Putamen (tissue), 1 donor: ENCODE data around the gene RBBP4.
"Not testable (repeated sequence)": the region's sequence is repeated elsewhere in the genome, so short reads cannot be mapped to it uniquely, and the experiment has no call there.

ENCODE experiments used
- DNase-seq: peaks from one replicate; pipeline ENCODE4 v3.0.0-alpha.2; 2016; ENCODE audit warnings: low spot score

RBBP4 gene

DNA sequence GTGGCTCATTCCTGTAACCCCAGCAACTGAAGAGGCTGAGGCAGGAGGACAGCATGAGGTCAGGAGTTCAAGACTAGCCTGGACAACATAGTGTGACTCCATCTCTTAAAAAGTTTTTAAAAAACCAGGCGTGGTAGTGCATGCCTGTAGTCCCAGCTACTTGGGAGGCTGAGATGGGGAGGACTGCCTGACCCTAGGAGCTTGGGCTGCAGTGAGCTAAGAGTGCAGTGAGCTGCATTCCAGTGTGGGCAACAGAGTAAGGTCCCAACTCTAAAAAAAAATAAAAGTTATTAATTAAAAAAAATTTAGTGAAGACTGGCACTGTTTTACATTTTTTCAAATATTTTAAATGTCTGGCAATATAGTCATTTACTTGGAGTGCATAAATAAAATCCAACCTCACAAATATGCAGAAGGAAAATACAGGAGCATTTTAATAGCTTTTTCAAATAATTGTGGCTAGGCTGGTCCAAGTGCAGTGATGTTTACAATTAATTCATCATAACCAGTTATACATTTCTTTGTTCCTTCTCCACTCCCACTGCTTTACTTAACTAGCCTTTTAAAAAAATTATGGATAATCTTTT lies 11.4 kb upstream of the RBBP4 start:
- DNase-seq, result no peak

DNA sequence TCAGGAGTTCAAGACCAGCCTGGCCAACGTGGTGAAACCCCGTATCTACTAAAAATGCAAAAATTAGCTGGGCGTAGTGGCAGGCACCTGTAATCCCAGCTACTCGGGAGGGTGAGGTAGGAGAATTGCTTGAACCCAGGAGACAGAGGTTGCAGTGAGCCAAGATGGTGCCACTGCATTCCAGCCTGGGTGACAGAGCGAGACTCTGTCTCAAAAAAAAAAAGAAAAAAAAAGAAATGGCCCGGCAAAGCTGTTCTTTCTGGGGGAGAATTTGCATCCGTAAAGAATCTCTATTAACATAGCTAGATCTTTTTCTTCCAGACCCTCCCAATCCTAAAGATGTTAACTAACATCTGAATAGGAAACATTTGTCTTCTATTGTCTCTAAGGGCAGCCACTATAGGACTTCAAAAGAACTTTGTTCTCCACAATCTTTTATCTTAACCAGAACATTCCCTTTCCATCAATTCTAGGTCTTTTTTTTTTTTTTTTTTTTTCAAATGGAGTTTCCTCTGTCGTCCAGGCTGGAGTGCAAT lies 8.6 kb upstream of the RBBP4 start:
- DNase-seq, result not testable (repeated sequence)

DNA sequence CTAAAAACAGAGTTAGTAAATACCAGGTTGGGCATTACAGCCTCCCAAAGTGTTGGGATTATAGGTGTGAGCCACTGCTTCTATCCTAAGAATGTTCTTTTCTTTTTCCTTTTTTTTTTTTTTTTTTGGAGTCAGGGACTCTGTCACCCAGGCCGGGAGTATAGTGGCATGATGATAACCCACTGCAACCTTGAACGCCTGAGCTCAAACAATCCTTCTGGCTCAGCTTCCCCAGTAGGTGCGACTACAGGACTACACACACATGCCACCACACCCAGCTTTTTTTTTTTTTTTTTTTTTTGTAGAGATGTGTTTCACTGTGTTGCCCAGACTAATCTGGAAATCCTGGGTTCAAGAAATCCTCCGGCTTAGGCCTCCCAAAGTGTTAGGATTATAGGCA lies 6.6 kb upstream of the RBBP4 start:
- DNase-seq, result no peak

- no peak for DNase-seq
Measured at GRCh38 chr1:32647308-32648134, 3.5 kb upstream of the RBBP4 start.

- DNase-seq, result peak; percentile 95
Measured at GRCh38 chr1:32650248-32650751, 708 bp upstream of the RBBP4 start, which contains the start of gene ZBTB8OS. TSS of gene ZBTB8OS (minus strand) at chr1:32650550. CDS start at chr1:32650529, 21 bp downstream.

- DNase-seq, result no peak
Measured at GRCh38 chr1:32651461-32652073, 559 bp downstream of the RBBP4 start.

- DNase-seq, result no peak
Measured at GRCh38 chr1:32652244-32652962, 1.4 kb downstream of the RBBP4 start.

DNA sequence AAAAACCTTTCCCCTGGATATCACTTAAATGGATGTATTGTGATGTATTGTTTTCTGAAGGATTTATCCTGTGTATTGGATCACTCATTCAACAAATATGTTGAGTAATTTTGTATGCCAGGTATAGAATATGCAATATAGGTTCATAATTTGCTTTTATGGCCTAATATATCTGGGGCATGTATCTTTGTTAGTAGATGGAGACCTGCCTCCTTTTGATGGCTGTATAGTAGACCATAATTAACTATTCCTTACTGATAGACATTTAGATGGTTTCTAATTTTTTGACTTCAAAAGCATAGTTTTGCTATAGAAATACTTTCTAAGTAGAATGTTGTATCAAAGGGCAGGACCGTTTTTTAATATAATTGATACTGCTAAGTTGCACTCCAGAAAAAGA lies 8.6 kb downstream of the RBBP4 start:
- DNase-seq, result no peak

- no peak for DNase-seq
Measured at GRCh38 chr1:32665915-32666314, 14.9 kb downstream of the RBBP4 start.

DNA sequence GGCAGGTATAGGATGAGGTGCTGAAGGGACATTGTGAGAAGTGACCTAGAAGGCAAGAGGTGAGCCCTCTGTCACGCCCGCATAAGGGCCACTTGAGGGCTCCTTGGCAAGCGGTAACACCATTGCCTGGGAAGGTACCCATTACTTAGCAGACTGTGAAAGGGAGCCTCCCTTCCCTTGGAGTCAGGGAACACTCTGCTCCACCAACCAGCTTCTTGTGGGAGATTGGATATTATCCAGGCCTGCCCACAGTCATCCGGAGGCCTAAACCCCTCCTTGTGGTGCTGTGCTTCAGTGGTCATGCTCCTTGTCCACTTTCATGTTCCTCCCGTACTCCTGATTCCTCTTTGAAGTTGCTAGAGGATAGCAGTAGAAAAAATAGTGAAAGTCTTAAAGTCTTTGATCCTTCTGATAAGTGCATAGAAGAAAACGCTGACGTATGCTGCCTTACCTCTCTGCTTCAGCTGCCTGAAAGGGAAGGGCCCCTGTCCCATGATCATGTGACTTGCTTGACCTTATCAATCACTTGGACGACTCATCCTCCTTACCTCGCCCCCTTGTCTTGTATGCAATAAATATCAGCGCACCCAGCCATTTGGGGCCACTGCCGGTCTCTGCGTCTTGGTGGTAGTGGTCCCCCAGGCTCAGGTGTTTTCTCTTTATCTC lies 16.0 kb downstream of the RBBP4 start:
- DNase-seq, result no peak

DNA sequence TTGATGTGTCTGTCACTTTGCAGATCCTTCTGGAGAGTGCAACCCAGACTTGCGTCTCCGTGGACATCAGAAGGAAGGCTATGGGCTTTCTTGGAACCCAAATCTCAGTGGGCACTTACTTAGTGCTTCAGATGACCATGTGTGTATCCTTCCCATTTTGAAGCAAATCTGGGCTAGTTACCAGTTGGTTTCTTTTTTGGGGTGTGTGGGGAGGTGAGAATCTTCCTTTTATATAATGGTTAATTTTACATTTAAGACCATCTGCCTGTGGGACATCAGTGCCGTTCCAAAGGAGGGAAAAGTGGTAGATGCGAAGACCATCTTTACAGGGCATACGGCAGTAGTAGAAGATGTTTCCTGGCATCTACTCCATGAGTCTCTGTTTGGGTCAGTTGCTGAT lies 17.7 kb downstream of the RBBP4 start:
- not testable (repeated sequence) for DNase-seq

- no peak for DNase-seq
Measured at GRCh38 chr1:32676945-32677344, 25.9 kb downstream of the RBBP4 start.

DNA sequence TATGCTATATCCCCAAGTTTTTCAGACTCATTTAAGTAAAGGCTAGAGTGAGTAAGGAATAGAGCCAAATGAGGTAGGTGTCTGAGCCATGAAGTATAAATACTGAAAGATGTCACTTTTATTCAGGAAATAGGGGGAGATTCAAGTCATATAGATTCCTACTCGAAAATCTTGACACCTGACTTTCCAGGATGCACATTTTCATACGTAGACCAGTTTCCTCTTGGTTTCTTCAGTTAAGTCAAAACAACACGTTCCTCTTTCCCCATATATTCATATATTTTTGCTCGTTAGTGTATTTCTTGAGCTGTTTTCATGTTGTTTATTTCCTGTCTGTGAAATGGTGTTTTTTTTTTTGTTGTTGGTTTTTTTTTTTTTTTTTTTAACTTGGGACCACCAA lies 29.0 kb downstream of the RBBP4 start:
- DNase-seq, result not testable (repeated sequence)

- no peak for DNase-seq
Measured at GRCh38 chr1:32680642-32681041, 29.6 kb downstream of the RBBP4 start.

DNA sequence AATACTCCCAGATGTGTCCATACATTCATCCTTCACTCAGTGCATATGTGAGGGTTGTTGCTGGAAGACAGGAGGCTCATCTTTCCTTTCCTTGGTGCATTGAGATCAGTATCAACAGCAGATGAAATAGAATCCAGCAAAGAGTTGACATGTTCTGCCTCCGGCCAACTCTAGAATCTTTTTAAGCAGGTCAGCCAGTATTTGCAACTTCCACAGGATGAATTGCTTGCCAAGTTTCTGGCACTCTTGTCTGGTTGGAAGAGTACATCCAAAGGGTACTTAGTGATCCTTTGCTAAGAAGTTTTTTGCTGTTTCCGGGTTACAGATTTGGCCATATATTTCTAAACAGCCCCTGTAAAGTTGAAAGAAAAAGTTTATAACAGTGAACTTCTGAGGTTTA lies 30.5 kb downstream of the RBBP4 start:
- no peak for DNase-seq

DNA sequence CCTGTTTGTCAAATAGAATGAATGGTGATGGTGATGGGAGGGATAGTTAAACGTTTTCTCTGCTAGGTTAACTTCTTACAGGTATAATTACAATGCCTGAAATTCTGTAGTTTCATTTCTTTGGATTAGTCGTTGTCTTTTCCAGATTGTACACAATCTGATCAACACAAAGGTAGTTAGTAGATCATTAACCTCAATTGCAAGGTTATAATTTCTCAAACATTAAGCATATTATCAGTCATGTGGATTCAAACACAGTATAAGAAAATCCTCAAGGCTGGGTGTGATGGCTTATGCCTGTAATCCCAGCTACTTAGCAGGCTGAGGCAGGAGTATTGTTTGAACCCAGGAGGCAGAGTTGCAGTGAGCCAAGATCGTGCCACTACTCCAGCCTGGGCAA lies 31.0 kb downstream of the RBBP4 start:
- no peak for DNase-seq

- DNase-seq, result no peak
Measured at GRCh38 chr1:32683397-32683796, 32.4 kb downstream of the RBBP4 start.

DNA sequence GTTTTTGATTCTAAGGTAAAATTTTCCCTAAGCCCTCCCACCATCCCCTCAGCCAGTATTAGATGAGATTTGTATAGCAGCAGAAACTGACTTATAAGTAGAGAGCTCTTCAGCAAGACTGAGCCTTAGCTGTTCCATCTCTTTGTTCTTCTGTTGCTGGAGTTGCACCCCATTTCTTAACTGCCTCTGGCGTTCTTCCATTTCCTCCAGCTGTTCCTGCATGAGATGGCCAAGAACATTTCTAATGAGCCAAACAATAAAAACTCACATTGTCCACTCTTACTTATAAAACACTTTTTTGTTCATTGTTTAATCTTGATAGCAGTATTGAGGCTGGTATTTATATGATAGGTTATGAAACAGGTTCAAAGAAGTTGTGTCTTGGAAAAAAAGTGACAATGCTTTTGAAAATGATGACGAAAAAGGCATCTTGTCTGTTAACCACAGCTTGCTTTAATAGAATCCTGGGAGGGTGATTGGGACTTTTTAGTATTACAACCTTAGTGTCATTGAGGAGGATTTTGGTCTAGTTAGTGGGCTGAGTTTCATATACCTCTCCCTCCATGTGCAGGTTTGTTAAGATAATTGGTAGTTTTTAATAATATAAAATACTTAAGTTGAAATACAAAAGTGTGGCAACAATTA lies 33.3 kb downstream of the RBBP4 start:
- no peak for DNase-seq

DNA sequence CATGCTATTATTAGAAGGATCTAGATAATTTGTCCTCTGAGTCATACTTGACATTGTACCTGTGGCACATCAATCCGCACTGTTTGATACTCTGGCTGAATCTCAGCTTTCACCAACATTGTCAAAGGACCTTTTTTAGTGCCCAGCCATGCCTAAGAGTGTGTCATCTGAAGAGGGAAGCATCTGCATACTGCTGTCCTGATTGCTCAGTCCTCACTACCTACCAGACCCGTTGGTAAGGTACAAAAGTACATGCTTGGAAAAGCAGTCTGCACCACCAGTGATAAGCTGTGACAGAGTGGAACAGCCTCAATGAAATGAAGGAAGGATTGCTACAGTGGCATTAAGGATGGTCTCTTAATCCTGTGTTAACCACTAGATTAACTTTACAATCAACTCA lies 34.5 kb downstream of the RBBP4 start:
- DNase-seq, result no peak

GRCh38 chr1:32686387-32686786 lies 35.4 kb downstream of the RBBP4 start:
- DNase-seq, result no peak
